Sigmoid colon (tissue), 4 donors: ENCODE results near the gene SMAP1.

ENCODE experiments used
- CTCF ChIP-seq, 4 experiments: fragments of 450-650 bp in 3 of 4; fragments of 200-600 bp in 1 of 4; IDR thresholded peaks; one replicate each; pipeline ENCODE4 v1.5.1; 2016 to 2019; ENCODE audit warnings: antibody characterized with exemption in 4 of 4, mild to moderate bottlenecking in 3 of 4, moderate library complexity in 2 of 4
- EP300 ChIP-seq, 4 donors: sonication (generic); formaldehyde crosslinking; IDR thresholded peaks; one replicate each; pipeline ENCODE4 v1.6.1; 2017; ENCODE audit warnings: antibody characterized with exemption in 4 of 4
- POLR2A ChIP-seq, 2 donors: fragments of 450-650 bp; IDR thresholded peaks; one replicate each; pipeline ENCODE4 v1.6.1; 2016; ENCODE audit warnings: antibody characterized with exemption in 2 of 2, mild to moderate bottlenecking in 2 of 2, moderate library complexity in 2 of 2
- POLR2AphosphoS5 ChIP-seq, 4 donors: sonication (generic); formaldehyde crosslinking; IDR thresholded peaks; one replicate each; pipeline ENCODE4 v1.6.1; 2017; ENCODE audit warnings: antibody characterized with exemption in 4 of 4

GRCh38 chr6:70889270-70889669 is 221.6 kb downstream of the SMAP1 start:
- TF ChIP-seq CTCF (IDR thresholded peaks at IDR 0.05) (no peak), POLR2A (IDR thresholded peaks at IDR 0.05) (no peak), EP300 (IDR thresholded peaks at IDR 0.05) (no peak), POLR2AphosphoS5 (IDR thresholded peaks at IDR 0.05) (no peak)
